AG09319 (cell line): ENCODE results near the gene ARHGAP12.

Experiments
- DNase-seq: peaks from one replicate; pipeline ENCODE4 v3.0.0-alpha.2; 2010; ENCODE audit warnings: low read depth; ENCODE audit errors: extremely low read depth
- CTCF ChIP-seq: IDR thresholded peaks from 2 replicates; pipeline ENCODE4 v1.5.1; 2011; ENCODE audit warnings: low read depth, mild to moderate bottlenecking, inconsistent platforms, low read length, moderate library complexity

ARHGAP12 gene

GRCh38 chr10:31757386-31757791, 171.2 kb downstream of the ARHGAP12 start:
- TF ChIP-seq CTCF, result no peak
- DNase-seq, result no peak

- no peak for TF ChIP-seq CTCF
- DNase-seq, result no peak
Measured at GRCh38 chr10:31756729-31757110, 171.9 kb downstream of the ARHGAP12 start.

- no peak for DNase-seq
- no peak for TF ChIP-seq CTCF
Measured at GRCh38 chr10:31756101-31756728, 172.4 kb downstream of the ARHGAP12 start.
